GM21723 (cell line): Measurements from ENCODE around the gene WNK2.

Experiments used
- ATAC-seq: cut with Tn5 transposase; IDR thresholded peaks from one replicate; pipeline ENCODE4 v1.9.1; 2021; ENCODE audit warnings: mild to moderate bottlenecking, moderate library complexity; ENCODE audit not compliant: unreplicated experiment

WNK2 gene

GRCh38 chr9:93290495-93291434 lies 106.8 kb downstream of the WNK2 start:
- no peak for ATAC-seq

- ATAC-seq: no peak
These were observed 107.8 kb downstream of the WNK2 start for GRCh38 chr9:93291536-93292287.

- ATAC-seq: no peak
These were observed 108.3 kb downstream of the WNK2 start for GRCh38 chr9:93292288-93292615.

- no peak for ATAC-seq
These were observed 108.9 kb downstream of the WNK2 start for GRCh38 chr9:93292664-93293328.

GRCh38 chr9:93294011-93294410 lies 110.1 kb downstream of the WNK2 start:
- ATAC-seq: no peak

- ATAC-seq: no peak
These were observed 111.1 kb downstream of the WNK2 start for GRCh38 chr9:93295031-93295430.

- ATAC-seq: no peak
These were observed 111.6 kb downstream of the WNK2 start for GRCh38 chr9:93295456-93296076.

- ATAC-seq: no peak
These were observed 113.0 kb downstream of the WNK2 start for GRCh38 chr9:93296889-93297480.

GRCh38 chr9:93297659-93298497 lies 113.9 kb downstream of the WNK2 start:
- ATAC-seq: no peak

GRCh38 chr9:93298498-93299417 lies 114.8 kb downstream of the WNK2 start:
- ATAC-seq: no peak

GRCh38 chr9:93299418-93300174 lies 115.7 kb downstream of the WNK2 start:
- no peak for ATAC-seq

GRCh38 chr9:93300175-93300572 lies 116.2 kb downstream of the WNK2 start:
- no peak for ATAC-seq

GRCh38 chr9:93300585-93301081 lies 116.7 kb downstream of the WNK2 start:
- ATAC-seq: no peak

- no peak for ATAC-seq
These were observed 117.4 kb downstream of the WNK2 start for GRCh38 chr9:93301291-93301811.

- ATAC-seq: no peak
These were observed 118.1 kb downstream of the WNK2 start for GRCh38 chr9:93301911-93302541.

- ATAC-seq: no peak
These were observed 118.8 kb downstream of the WNK2 start for GRCh38 chr9:93302586-93303257.
